Transverse colon (tissue), 4 donors: ENCODE measurements around the gene ZNF500. TPM values are rescaled to one million over a fixed set of nuclear protein-coding genes. Genes with fewer than 3 reads are reported as not detected.

Source experiments
- DNase-seq: peaks from one replicate; pipeline ENCODE4 v3.0.0-alpha.2; 2019
- H3K27ac ChIP-seq, 4 donors: fragments of 200-600 bp; sonication (generic); 2 replicates each; pipeline ENCODE4 v1.5.1; 2016 to 2018; ENCODE audit warnings: inconsistent platforms in 4 of 4
- H3K27me3 ChIP-seq: fragments of 200-600 bp; sonication (generic); 2 replicates; pipeline ENCODE4 v1.5.1; 2017; ENCODE audit warnings: inconsistent platforms
- H3K36me3 ChIP-seq, 4 donors: fragments of 200-600 bp; sonication (generic); 2 replicates each; pipeline ENCODE4 v1.5.1; 2017 to 2019; ENCODE audit warnings: inconsistent platforms in 4 of 4
- H3K4me1 ChIP-seq, 4 donors: fragments of 200-600 bp; sonication (generic); 2 replicates each; pipeline ENCODE4 v1.5.1; 2017 to 2020; ENCODE audit warnings: inconsistent platforms in 4 of 4
- H3K4me3 ChIP-seq, 4 donors: fragments of 200-600 bp; sonication (generic); 1 replicate in 1 of 4; 2 replicates in 3 of 4; pipeline versions ENCODE4 v1.5.1 to v1.6.1; 2017 to 2019; ENCODE audit warnings: inconsistent platforms in 4 of 4
- H3K9me3 ChIP-seq, 2 donors: fragments of 200-600 bp; sonication (generic); 2 replicates each; pipeline ENCODE4 v1.5.1; 2017 to 2019; ENCODE audit warnings: inconsistent platforms in 2 of 2
- CTCF ChIP-seq, 5 experiments: fragments of 200-600 bp in 3 of 5; fragments of 450-650 bp in 2 of 5; sonication (generic) in 3 of 5; IDR thresholded peaks; 1 replicate in 2 of 5; 2 replicates in 3 of 5; pipeline ENCODE4 v1.5.1; 2016 to 2017; ENCODE audit warnings: antibody characterized with exemption in 5 of 5, inconsistent platforms in 3 of 5, mild to moderate bottlenecking in 2 of 5, moderate library complexity in 1 of 5
- EP300 ChIP-seq: sonication (generic); formaldehyde crosslinking; IDR thresholded peaks from one replicate; pipeline ENCODE4 v1.6.1; 2017; ENCODE audit warnings: antibody characterized with exemption, low read depth
- POLR2A ChIP-seq: fragments of 450-650 bp; IDR thresholded peaks from one replicate; pipeline ENCODE4 v1.6.1; 2016; ENCODE audit warnings: antibody characterized with exemption, mild to moderate bottlenecking, moderate library complexity
- POLR2AphosphoS5 ChIP-seq, 3 donors: sonication (generic); formaldehyde crosslinking; IDR thresholded peaks; one replicate each; pipeline ENCODE4 v1.6.1; 2016; ENCODE audit warnings: antibody characterized with exemption in 3 of 3
- WGBS, 2 donors: methylation state at CpG; one replicate each; pipeline ENCODE4 v1.1.5; 2018; ENCODE audit warnings: low coverage in 1 of 2; 5-methylcytosine and 5-hydroxymethylcytosine counted together
- in situ Hi-C, 4 donors: fragments of 200-750 bp; cut with MboI; loops; one replicate each; pipeline versions ENCODE4 v1.15.0 to v1.15.1; 2017; ENCODE audit warnings: low sequenced_read_pairs in 3 of 4, low pct_ligation_motif_present in 1 of 4, low pct_unique_long_range_greater_than_20kb in 1 of 4
- intact Hi-C: fragments of 100-400 bp; cut with DNase I; formaldehyde crosslinking; loops from one replicate; pipeline ENCODE4 v1.15.1; 2023; ENCODE audit warnings: low total_unique reads
- total RNA-seq, 4 donors: library from RNA; depleted of rRNA; stranded (reverse); fragments of >200 nt; gene quantifications; one replicate each; pipeline ENCODE4 v1.1.0, GENCODE V29; 2016

The ZNF500 gene
- total RNA-seq, 4 donors from 2014 or later = 9.7 to 31.2 (median 11.6) TPM

GRCh38 chr16:4776141-4776705 is 9.3 kb upstream of the ZNF500 start:
- no peaks in the 10 kb centered on the region for H3K9me3 ChIP-seq
- no peaks in the 10 kb centered on the region for H3K36me3 ChIP-seq
- in situ Hi-C loops = no loop called here
- no peak overlapping the region for H3K27ac ChIP-seq
- H3K4me3 ChIP-seq = no peak overlapping the region
- intact Hi-C loops = no loop called here
- H3K27me3 ChIP-seq = no peaks in the 10 kb centered on the region
- WGBS, 2 donors = 79 to 100% methylated on average over 1 to 2 of the region's 2 CpGs
- no peak for TF ChIP-seq POLR2AphosphoS5 (IDR thresholded peaks at IDR 0.05)
- no peak for TF ChIP-seq EP300
- no peak for TF ChIP-seq POLR2A
- no peak for TF ChIP-seq CTCF (IDR thresholded peaks at IDR 0.05)
- no peaks in the 10 kb centered on the region for H3K4me1 ChIP-seq
- DNase-seq = no peak

- no peak overlapping the region for H3K4me3 ChIP-seq
- TF ChIP-seq POLR2AphosphoS5 (IDR thresholded peaks at IDR 0.05) (no peak), POLR2A (no peak), CTCF (IDR thresholded peaks at IDR 0.05) (no peak), EP300 (no peak)
- H3K27me3 ChIP-seq = no peaks in the 10 kb centered on the region
- no peaks in the 10 kb centered on the region for H3K36me3 ChIP-seq
- H3K27ac ChIP-seq = no peak overlapping the region
- H3K9me3 ChIP-seq = no peaks in the 10 kb centered on the region
- WGBS, 2 donors = 86% methylated on average over 9 of the region's 13 CpGs; no CpG with 5 or more reads in 1 of the 2 donors
- in situ Hi-C loops = no loop called here
- intact Hi-C loops = no loop called here
- no peak for DNase-seq
- no peaks in the 10 kb centered on the region for H3K4me1 ChIP-seq
Measured at GRCh38 chr16:4775005-4775404, 8.0 kb upstream of the ZNF500 start.

DNA sequence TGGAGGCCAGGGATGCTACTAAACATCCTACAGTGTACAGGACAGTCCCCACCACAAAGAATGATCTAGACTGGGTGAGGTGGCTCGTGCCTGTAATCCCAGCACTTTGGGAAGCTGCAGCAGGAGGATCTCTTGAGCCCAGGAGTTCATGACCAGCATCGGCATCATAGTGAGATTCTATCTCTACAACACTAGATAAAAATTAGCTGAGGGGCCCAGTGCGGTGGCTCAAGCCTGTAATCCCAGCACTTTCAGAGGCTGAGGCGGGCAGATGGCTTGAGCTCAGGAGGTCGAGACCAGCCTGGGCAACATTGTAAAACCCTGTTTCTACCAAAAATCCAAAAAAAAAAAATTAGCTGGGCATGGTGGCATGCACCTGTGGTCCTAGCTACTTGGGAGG is 5.4 kb upstream of the ZNF500 start:
- no peaks in the 10 kb centered on the region for H3K27me3 ChIP-seq
- 86 to 88% methylated on average over 2 to 5 of the region's 5 CpGs for WGBS, 2 donors

GRCh38 chr16:4771646-4772045 is 4.7 kb upstream of the ZNF500 start:
- no peak for DNase-seq
- Histone ChIP-seq H3K36me3 (no peaks in the 10 kb centered on the region), H3K9me3 (no peaks in the 10 kb centered on the region), H3K27me3 (no peaks in the 10 kb centered on the region), H3K27ac (no peak overlapping the region), H3K4me3 (no peak overlapping the region), H3K4me1 (peaks cover 0 to 18% (median 12%) of the 10 kb centered on the region in 4 donors)
- in situ Hi-C loops (no loop called here), intact Hi-C loops (no loop called here)
- TF ChIP-seq EP300 = no peak
- no peak for TF ChIP-seq POLR2AphosphoS5 (IDR thresholded peaks at IDR 0.05)
- TF ChIP-seq POLR2A = no peak
- 47 to 100% methylated on average over 1 to 3 of the region's 3 CpGs for WGBS, 2 donors

More for the DNA sequence above, 5.4 kb upstream of the ZNF500 start:
- H3K36me3 ChIP-seq = no peaks in the 10 kb centered on the region
- in situ Hi-C loops = no loop called here
- no peak overlapping the region for H3K4me3 ChIP-seq
- no peaks in the 10 kb centered on the region for H3K9me3 ChIP-seq
- no peak overlapping the region for H3K27ac ChIP-seq
- TF ChIP-seq POLR2AphosphoS5 (IDR thresholded peaks at IDR 0.05) (no peak), CTCF (IDR thresholded peaks at IDR 0.05) (no peak), POLR2A (no peak), EP300 (no peak)
- intact Hi-C loops = no loop called here
- peaks cover 0 to 17% (median 11%) of the 10 kb centered on the region in 4 donors for H3K4me1 ChIP-seq
- no peak for DNase-seq

DNA sequence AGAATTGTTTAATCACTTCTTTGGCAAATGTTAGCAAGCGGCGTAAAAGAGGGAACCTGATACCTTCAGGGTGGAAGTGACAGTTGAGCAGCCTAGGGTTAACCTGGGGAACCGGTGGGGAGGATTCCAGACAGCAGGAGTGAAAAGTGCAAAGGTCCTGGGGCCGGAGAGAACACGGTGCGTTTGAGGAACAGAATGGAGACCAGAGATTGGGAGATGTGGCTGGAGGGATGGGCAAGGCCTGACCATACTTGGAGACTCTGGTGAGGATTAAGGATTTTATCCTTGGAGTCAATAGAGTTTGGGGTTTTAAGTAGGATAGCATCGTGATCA is 2.3 kb upstream of the ZNF500 start:
- Histone ChIP-seq H3K9me3 (no peaks in the 10 kb centered on the region), H3K27ac (peak overlapping the region; percentile 91 to 96 (median 93)), H3K4me1 (peaks cover 11 to 37% (median 26%) of the 10 kb centered on the region in 4 donors), H3K36me3 (peaks cover 0 to 5% (median 0%) of the 10 kb centered on the region in 4 donors), H3K4me3 (peak overlapping the region in 3 of 4 donors; percentile 54 to 93 (median 91)), H3K27me3 (no peaks in the 10 kb centered on the region)
- DNase-seq = no peak
- WGBS, 2 donors = 60 to 61% methylated on average over 6 to 7 of the region's 7 CpGs
- TF ChIP-seq POLR2AphosphoS5 (IDR thresholded peaks at IDR 0.05) = no peak
- no peak for TF ChIP-seq EP300
- TF ChIP-seq POLR2A = no peak
- no peak for TF ChIP-seq CTCF (IDR thresholded peaks at IDR 0.05)
- intact Hi-C loops (loop anchor here (5.0 kb wide), 1 partner anchor 33 kb away; the partner anchor contains the start of gene ROGDI), in situ Hi-C loops (no loop called here)
